ENCODE measurements around the gene CCDC116. TPM values are rescaled to one million over a fixed set of nuclear protein-coding genes. Genes with fewer than 3 reads are reported as not detected.

CCDC116 gene
- total RNA-seq, result 0.61 and 0.65 TPM in 2 replicates

GRCh38 chr22:21632237-21632895 is at the start of gene CCDC116:
Gene CCDC116 (plus strand): TSS chr22:21632760. CDS start chr22:21633182, 422 bp downstream.

DNA sequence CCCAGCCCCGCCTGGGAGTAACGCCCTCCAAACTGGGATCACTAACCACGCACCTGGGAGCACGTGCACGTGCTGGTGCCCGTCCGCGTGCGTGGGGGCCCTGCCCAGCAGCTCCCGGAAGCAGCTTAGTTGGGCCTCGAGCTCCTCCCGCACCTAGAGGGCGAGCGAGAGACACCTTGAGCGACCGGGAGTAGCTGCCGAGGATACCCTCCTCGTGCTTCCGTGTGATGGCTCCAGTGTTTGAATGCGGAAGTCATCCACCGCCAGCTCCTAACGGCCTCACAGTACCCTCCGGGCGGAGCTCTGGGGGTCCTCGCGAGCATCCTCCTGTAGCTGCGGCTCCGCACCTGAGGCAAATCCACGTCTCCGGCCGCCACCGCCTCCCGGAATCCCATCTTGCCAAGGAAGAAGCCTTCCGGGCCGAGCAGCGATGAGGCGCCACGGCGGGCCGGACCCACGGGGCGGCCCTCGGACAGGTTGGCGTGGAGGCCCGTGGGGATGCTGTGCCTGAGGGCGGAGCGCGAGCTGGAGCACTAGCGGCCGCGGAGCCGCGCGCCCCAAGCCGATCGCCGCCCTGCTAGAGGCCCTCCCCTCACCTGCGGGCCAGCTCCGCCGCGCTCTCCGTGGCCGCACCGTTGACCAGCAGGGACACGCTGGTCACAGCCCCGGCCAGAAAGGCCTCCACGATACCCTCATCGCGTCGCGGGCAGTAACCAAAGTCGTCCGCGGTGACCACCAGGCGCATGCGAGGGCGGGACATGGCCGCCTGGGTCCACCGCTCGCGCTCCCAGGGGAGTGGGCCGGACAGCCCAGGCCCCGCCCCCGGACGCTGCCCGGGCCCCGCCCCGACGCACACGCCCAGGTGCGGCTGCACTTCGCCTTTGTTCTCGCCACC is 3.1 kb upstream of the CCDC116 start, which contains the start of gene YDJC:
Gene YDJC, minus strand, starts transcription at position 768 of the 895 bp plus-strand sequence. Its CDS starts 8 bp downstream, at position 760.

GRCh38 chr22:21641789-21642583 is 9.4 kb downstream of the CCDC116 start, which contains the start of gene SDF2L1:
Gene SDF2L1 (plus strand): TSS chr22:21642302. CDS start chr22:21642337, 35 bp downstream.

Small RNA genes within 50 kb of the gene (small RNA-seq; reads per million reads assigned to genes)
- 5.8 reads per million, percentile 81 among the genes with 10 or more reads in this experiment for gene MIR301B

Other genes starting within 250 kb of the CCDC116 start
- gene RIMBP3B, start 249.0 kb upstream of the CCDC116 start, total RNA-seq, result 0.16 and 0.24 TPM in 2 replicates
- gene HIC2, start 215.4 kb upstream of the CCDC116 start, total RNA-seq, result 6.2 and 6.7 TPM in 2 replicates
- 0.65 and 0.85 TPM in 2 replicates for gene TMEM191C, start 165.4 kb upstream of the CCDC116 start, total RNA-seq
- gene RIMBP3C, start 81.3 kb upstream of the CCDC116 start, total RNA-seq, result 0.12 and 0.32 TPM in 2 replicates
- gene UBE2L3, start 65.0 kb upstream of the CCDC116 start, total RNA-seq, result 35.5 and 39.6 TPM in 2 replicates
- 21.0 and 21.4 TPM in 2 replicates for gene YDJC, start 2.7 kb upstream of the CCDC116 start, total RNA-seq
- gene SDF2L1, start 9.5 kb downstream of the CCDC116 start, total RNA-seq, result 16.4 and 18.6 TPM in 2 replicates
- gene PPIL2, start 33.3 kb downstream of the CCDC116 start, total RNA-seq, result 34.2 and 34.7 TPM in 2 replicates
- 0.49 and 0.73 TPM in 2 replicates for gene YPEL1, start 103.0 kb downstream of the CCDC116 start, total RNA-seq
- 115 and 140 TPM in 2 replicates for gene MAPK1, start 234.9 kb downstream of the CCDC116 start, total RNA-seq